Gastrocnemius medialis (tissue), 4 donors: ENCODE measurements around the gene CMBL. TPM values are rescaled to one million over a fixed set of nuclear protein-coding genes. Genes with fewer than 3 reads are reported as not detected.

ENCODE experiments used
- ATAC-seq, 2 donors: fragments of 150-250 bp; one replicate each; pipeline ENCODE4 v1.9.1; 2016
- DNase-seq, 2 donors: peaks; one replicate each; pipeline ENCODE4 v3.0.0-alpha.2; 2019
- H3K27ac ChIP-seq, 4 donors: fragments of 200-600 bp; sonication (generic); 1 replicate in 1 of 4; 2 replicates in 3 of 4; pipeline ENCODE4 v1.5.1; 2016 to 2018; ENCODE audit warnings: mild to moderate bottlenecking in 2 of 4, moderate library complexity in 1 of 4
- H3K27me3 ChIP-seq, 3 donors: fragments of 200-600 bp; sonication (generic) in 2 of 3; 1 replicate in 1 of 3; 2 replicates in 2 of 3; pipeline versions ENCODE4 v1.5.1 to v1.6.0; 2016 to 2019; ENCODE audit warnings: mild to moderate bottlenecking in 1 of 3, moderate library complexity in 1 of 3
- H3K36me3 ChIP-seq, 2 donors: fragments of 200-600 bp; sonication (generic) in 1 of 2; one replicate each; pipeline ENCODE4 v1.5.1; 2017 to 2018
- H3K4me1 ChIP-seq, 2 donors: fragments of 200-600 bp; sonication (generic) in 1 of 2; one replicate each; pipeline ENCODE4 v1.5.1; 2016 to 2017; ENCODE audit warnings: mild to moderate bottlenecking in 2 of 2
- H3K4me3 ChIP-seq, 4 donors: fragments of 200-600 bp; sonication (generic) in 3 of 4; 1 replicate in 1 of 4; 2 replicates in 3 of 4; pipeline ENCODE4 v1.5.1; 2016 to 2019; ENCODE audit warnings: mild to moderate bottlenecking in 2 of 4
- H3K9me3 ChIP-seq, 3 donors: fragments of 200-600 bp; sonication (generic) in 2 of 3; 1 replicate in 1 of 3; 2 replicates in 2 of 3; pipeline ENCODE4 v1.5.1; 2016 to 2019
- CTCF ChIP-seq, 5 experiments: fragments of 450-650 bp in 3 of 5; fragments of 200-600 bp in 2 of 5; sonication (generic) in 2 of 5; IDR thresholded peaks in 4 of 5; conservative IDR thresholded peaks in 1 of 5; 1 replicate in 4 of 5; 2 replicates in 1 of 5; pipeline ENCODE4 v1.5.1; 2016 to 2019; ENCODE audit warnings: antibody characterized with exemption in 5 of 5, mild to moderate bottlenecking in 3 of 5, moderate library complexity in 3 of 5
- POLR2A ChIP-seq, 2 donors: fragments of 450-650 bp; IDR thresholded peaks; one replicate each; pipeline ENCODE4 v1.6.1; 2017; ENCODE audit warnings: antibody characterized with exemption in 2 of 2, mild to moderate bottlenecking in 2 of 2, moderate library complexity in 2 of 2
- in situ Hi-C, 4 donors: fragments of 200-750 bp; cut with MboI; loops; one replicate each; pipeline versions ENCODE4 v1.15.0 to v1.8.0; 2017; ENCODE audit warnings: low sequenced_read_pairs in 4 of 4
- intact Hi-C: fragments of 100-400 bp; cut with DNase I; formaldehyde crosslinking; loops from one replicate; pipeline ENCODE4 v1.15.1; 2023; ENCODE audit warnings: low total_unique reads
- total RNA-seq, 4 donors: library from RNA; depleted of rRNA; stranded (reverse); fragments of >200 nt; gene quantifications; one replicate each; pipeline versions ENCODE4 v1.1.0 to v1.2.3, GENCODE V29; 2016

CMBL gene
- total RNA-seq, 4 donors from 2014 or later = 7.8 to 46.7 (median 35.6) TPM

GRCh38 chr5:10335711-10336470 lies 28.2 kb upstream of the CMBL start:
- in situ Hi-C loops = no loop called here
- TF ChIP-seq POLR2A (IDR thresholded peaks at IDR 0.05) (no peak), CTCF (IDR thresholded peaks at IDR 0.05 in 4 of 5, conservative IDR thresholded peaks at IDR 0.05 in 1 of 5) (no peak)
- ATAC-seq (no peak), DNase-seq (no peak)
- intact Hi-C loops = no loop called here
- peaks cover 18 to 22% of the 10 kb centered on the region in 2 donors for H3K4me1 ChIP-seq
- no peaks in the 10 kb centered on the region for H3K36me3 ChIP-seq
- no peaks in the 10 kb centered on the region for H3K27me3 ChIP-seq
- H3K9me3 ChIP-seq = no peaks in the 10 kb centered on the region
- no peak overlapping the region for H3K27ac ChIP-seq
- H3K4me3 ChIP-seq = no peak overlapping the region

DNA sequence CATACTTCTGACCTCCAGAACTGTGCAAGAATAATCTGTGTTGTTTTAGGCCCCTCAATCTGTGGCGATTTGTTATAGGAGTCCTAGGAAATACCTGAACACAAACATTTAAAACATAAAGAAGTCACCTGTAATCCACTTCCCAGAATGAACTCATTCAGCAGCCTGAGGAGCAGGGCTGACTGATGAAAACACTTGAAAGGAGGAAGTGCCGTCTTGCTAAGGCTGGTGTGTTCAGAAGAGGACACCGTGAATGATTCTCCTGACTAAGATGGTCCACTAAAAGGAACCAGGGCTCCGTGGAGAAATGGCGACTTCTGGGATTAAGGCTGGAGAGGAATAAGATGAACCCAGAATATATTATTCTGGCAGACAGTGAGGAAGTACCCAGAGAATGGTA lies 27.1 kb upstream of the CMBL start:
- no peak for TF ChIP-seq POLR2A (IDR thresholded peaks at IDR 0.05)
- TF ChIP-seq CTCF (IDR thresholded peaks at IDR 0.05 in 4 of 5, conservative IDR thresholded peaks at IDR 0.05 in 1 of 5) = no peak
- no peak for DNase-seq
- no peak for ATAC-seq
- no peaks in the 10 kb centered on the region for H3K27me3 ChIP-seq
- intact Hi-C loops = no loop called here
- no peak overlapping the region for H3K27ac ChIP-seq
- in situ Hi-C loops = no loop called here
- no peaks in the 10 kb centered on the region for H3K9me3 ChIP-seq
- H3K36me3 ChIP-seq = no peaks in the 10 kb centered on the region
- H3K4me3 ChIP-seq = no peak overlapping the region
- H3K4me1 ChIP-seq = peaks cover 26 to 28% of the 10 kb centered on the region in 2 donors

- H3K4me3 ChIP-seq = peak overlapping the region; percentile 63 to 77 (median 70)
- ATAC-seq = peak; percentile 54 to 71
- intact Hi-C loops (no loop called here), in situ Hi-C loops (no loop called here)
- peak in 2 of 5 experiments; percentile 11 to 34 for TF ChIP-seq CTCF (IDR thresholded peaks at IDR 0.05 in 4 of 5, conservative IDR thresholded peaks at IDR 0.05 in 1 of 5)
- no peak for TF ChIP-seq POLR2A (IDR thresholded peaks at IDR 0.05)
- no peaks in the 10 kb centered on the region for H3K9me3 ChIP-seq
- no peaks in the 10 kb centered on the region for H3K27me3 ChIP-seq
- peaks cover 34% of the 10 kb centered on the region in 2 donors for H3K4me1 ChIP-seq
- H3K27ac ChIP-seq = peak overlapping the region; percentile 73 to 86 (median 78)
- DNase-seq = peak in 1 of 2 donors; percentile 43
- H3K36me3 ChIP-seq = no peaks in the 10 kb centered on the region
These were observed 25.7 kb upstream of the CMBL start for GRCh38 chr5:10333154-10334006.

GRCh38 chr5:10332301-10332700 lies 24.6 kb upstream of the CMBL start:
- no peak overlapping the region for H3K4me3 ChIP-seq
- no peaks in the 10 kb centered on the region for H3K9me3 ChIP-seq
- peak overlapping the region; percentile 73 to 86 (median 78) for H3K27ac ChIP-seq
- in situ Hi-C loops (no loop called here), intact Hi-C loops (no loop called here)
- ATAC-seq (no peak), DNase-seq (no peak)
- H3K4me1 ChIP-seq = peaks cover 34% of the 10 kb centered on the region in 2 donors
- TF ChIP-seq CTCF (IDR thresholded peaks at IDR 0.05 in 4 of 5, conservative IDR thresholded peaks at IDR 0.05 in 1 of 5) (no peak), POLR2A (IDR thresholded peaks at IDR 0.05) (no peak)
- no peaks in the 10 kb centered on the region for H3K27me3 ChIP-seq
- H3K36me3 ChIP-seq = no peaks in the 10 kb centered on the region
